ENCODE data around the gene CAB39. TPM values are rescaled to one million over a fixed set of nuclear protein-coding genes. Genes with fewer than 3 reads are reported as not detected.

CAB39 gene
- total RNA-seq (2022; extraction: Qiagen RNA extraction; ENCODE audit: low read depth): 31.3 to 61.2 TPM (median 55.9 TPM) in 5 replicates

GRCh38 chr2:230712443-230713330, at the start of gene CAB39:
CAB39 (plus strand) TSS chr2:230712842; CDS start chr2:230760002, 47,160 bp downstream.

DNA sequence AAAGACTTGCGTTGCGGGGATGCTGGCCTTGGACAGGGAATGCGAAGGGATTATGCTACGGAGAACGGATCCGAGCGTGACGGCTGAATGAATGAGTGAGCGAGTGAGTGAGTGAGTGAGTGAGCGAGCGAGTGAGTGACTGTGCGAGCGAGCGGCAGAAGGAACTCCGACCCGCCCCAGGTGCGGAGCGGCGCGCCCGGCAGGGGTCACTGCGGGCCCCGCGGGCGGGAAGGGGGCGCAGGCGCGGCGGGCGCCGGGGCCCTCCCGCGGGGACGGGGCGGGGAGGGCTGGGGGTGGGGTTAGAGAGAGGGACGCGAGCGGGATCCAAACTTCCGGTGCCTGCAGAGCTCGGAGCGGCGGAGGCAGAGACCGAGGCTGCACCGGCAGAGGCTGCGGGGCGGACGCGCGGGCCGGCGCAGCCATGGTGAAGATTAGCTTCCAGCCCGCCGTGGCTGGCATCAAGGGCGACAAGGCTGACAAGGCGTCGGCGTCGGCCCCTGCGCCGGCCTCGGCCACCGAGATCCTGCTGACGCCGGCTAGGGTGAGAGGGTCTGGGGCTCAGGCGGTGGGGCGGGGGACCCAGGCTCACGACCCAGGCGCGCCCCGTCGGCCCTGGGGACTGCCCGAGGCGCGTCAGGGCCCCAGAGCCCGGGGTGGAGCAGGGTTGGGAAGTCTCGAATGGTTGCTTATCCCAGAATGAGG, 152.1 kb downstream of the CAB39 start, which contains the start of gene ITM2C:
TSS of gene ITM2C (plus strand) at position 338 of the 702 bp plus-strand sequence. CDS start at position 422, 84 bp downstream.

Other genes with a start within 250 kb of the CAB39 start
- 61.4 to 83.0 TPM (median 80.4 TPM) in 5 replicates for gene ITM2C, start 152.1 kb downstream of the CAB39 start, total RNA-seq (2022; extraction: Qiagen RNA extraction; ENCODE audit: low read depth)
- not detected in 5 replicates for gene GPR55, start 212.4 kb downstream of the CAB39 start, total RNA-seq (2022; extraction: Qiagen RNA extraction; ENCODE audit: low read depth)

All from A549 treated with ZK216348 at 1 μM for 4 hours (cell line).